Osteoblast (primary cell): ENCODE results near the gene FOXB2. TPM values are rescaled to one million over a fixed set of nuclear protein-coding genes. Genes with fewer than 3 reads are reported as not detected.

Experiments used
- DNase-seq: peaks from one replicate; pipeline ENCODE4 v3.0.0; 2011; ENCODE audit warnings: low spot score, mixed read lengths; ENCODE audit not compliant: insufficient read length; ENCODE audit errors: missing footprints
- H2AFZ ChIP-seq: 2 replicates; pipeline ENCODE4 v1.6.0; 2011; ENCODE audit warnings: mild to moderate bottlenecking, low read length
- H3K27ac ChIP-seq: 2 replicates; pipeline ENCODE4 v1.5.1; 2011; ENCODE audit warnings: mild to moderate bottlenecking, low read depth, low read length, moderate library complexity
- H3K27me3 ChIP-seq: 2 replicates; pipeline ENCODE4 v1.6.0; 2012; ENCODE audit warnings: mild to moderate bottlenecking, control low read depth, inconsistent platforms, low read length, moderate library complexity; ENCODE audit not compliant: insufficient read depth
- H3K36me3 ChIP-seq: 2 replicates; pipeline ENCODE4 v1.5.1; 2011; ENCODE audit warnings: mild to moderate bottlenecking, low read length, control low read depth, moderate library complexity; ENCODE audit not compliant: insufficient read depth
- H3K4me1 ChIP-seq: 2 replicates; pipeline ENCODE4 v1.5.1; 2011; ENCODE audit warnings: mild to moderate bottlenecking, low read length, control low read depth, moderate library complexity; ENCODE audit not compliant: insufficient read depth
- H3K4me2 ChIP-seq: 2 replicates; pipeline ENCODE4 v1.6.0; 2011; ENCODE audit warnings: mild to moderate bottlenecking, low read length; ENCODE audit not compliant: insufficient read depth
- H3K4me3 ChIP-seq: fragments of 200-600 bp; sonication (generic); 3 replicates; pipeline ENCODE4 v1.5.1; 2012; ENCODE audit warnings: mild to moderate bottlenecking, low read length, inconsistent platforms; ENCODE audit not compliant: insufficient read depth
- H3K79me2 ChIP-seq: 2 replicates; pipeline ENCODE4 v1.6.0; 2012; ENCODE audit warnings: mild to moderate bottlenecking, low read length, control low read depth, inconsistent platforms; ENCODE audit not compliant: insufficient read depth
- H3K9me3 ChIP-seq: 2 replicates; pipeline ENCODE4 v1.5.1; 2011; ENCODE audit warnings: low read depth, low read length, control low read depth
- H4K20me1 ChIP-seq: 2 replicates; pipeline ENCODE4 v1.6.0; 2012; ENCODE audit warnings: mild to moderate bottlenecking, low read length, control low read depth; ENCODE audit not compliant: insufficient read depth
- total RNA-seq: library from RNA; depleted of rRNA; stranded (reverse); fragments of >200 nt; gene quantifications from 2 replicates; pipeline ENCODE4 v1.2.3, GENCODE V29; 2012
- TF ChIP-seq, protein P1 (sequence below): IDR thresholded peaks from 2 replicates; pipeline ENCODE4 v1.5.1; 2011; ENCODE audit warnings: mild to moderate bottlenecking, low read depth, low read length, moderate library complexity; ENCODE audit errors: extremely low read depth

FOXB2 gene
- total RNA-seq, 1 donor = not detected

DNA sequence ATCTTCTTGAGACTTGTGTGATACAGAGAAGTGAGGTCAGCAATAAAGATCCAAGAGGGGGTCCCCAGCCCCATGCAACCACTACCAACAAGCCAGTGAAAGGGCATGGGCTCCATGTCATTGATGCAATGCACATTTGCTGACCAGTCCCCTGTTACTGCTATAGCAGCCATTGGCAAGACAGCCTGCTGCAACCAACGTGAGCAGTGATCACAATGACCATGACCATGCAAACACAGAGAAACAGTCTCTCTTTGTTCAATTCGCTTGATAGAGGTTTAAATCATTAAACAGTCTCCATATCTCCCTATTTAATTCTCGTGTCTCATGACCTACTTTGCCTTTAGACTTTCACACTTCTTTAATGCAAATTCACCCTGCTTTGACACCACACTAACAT is 30.0 kb upstream of the FOXB2 start:
- Histone ChIP-seq H3K27ac (no peak overlapping the region), H3K4me2 (no peak overlapping the region), H4K20me1 (no peaks in the 10 kb centered on the region), H3K79me2 (no peaks in the 10 kb centered on the region), H3K9me3 (no peaks in the 10 kb centered on the region), H3K4me1 (peaks cover 13% of the 10 kb centered on the region), H2AFZ (no peak overlapping the region), H3K36me3 (no peaks in the 10 kb centered on the region), H3K27me3 (peaks cover 9% of the 10 kb centered on the region), H3K4me3 (no peak overlapping the region)
- TF ChIP-seq, protein P1, sequence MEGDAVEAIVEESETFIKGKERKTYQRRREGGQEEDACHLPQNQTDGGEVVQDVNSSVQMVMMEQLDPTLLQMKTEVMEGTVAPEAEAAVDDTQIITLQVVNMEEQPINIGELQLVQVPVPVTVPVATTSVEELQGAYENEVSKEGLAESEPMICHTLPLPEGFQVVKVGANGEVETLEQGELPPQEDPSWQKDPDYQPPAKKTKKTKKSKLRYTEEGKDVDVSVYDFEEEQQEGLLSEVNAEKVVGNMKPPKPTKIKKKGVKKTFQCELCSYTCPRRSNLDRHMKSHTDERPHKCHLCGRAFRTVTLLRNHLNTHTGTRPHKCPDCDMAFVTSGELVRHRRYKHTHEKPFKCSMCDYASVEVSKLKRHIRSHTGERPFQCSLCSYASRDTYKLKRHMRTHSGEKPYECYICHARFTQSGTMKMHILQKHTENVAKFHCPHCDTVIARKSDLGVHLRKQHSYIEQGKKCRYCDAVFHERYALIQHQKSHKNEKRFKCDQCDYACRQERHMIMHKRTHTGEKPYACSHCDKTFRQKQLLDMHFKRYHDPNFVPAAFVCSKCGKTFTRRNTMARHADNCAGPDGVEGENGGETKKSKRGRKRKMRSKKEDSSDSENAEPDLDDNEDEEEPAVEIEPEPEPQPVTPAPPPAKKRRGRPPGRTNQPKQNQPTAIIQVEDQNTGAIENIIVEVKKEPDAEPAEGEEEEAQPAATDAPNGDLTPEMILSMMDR = no peak
- DNase-seq = no peak

DNA sequence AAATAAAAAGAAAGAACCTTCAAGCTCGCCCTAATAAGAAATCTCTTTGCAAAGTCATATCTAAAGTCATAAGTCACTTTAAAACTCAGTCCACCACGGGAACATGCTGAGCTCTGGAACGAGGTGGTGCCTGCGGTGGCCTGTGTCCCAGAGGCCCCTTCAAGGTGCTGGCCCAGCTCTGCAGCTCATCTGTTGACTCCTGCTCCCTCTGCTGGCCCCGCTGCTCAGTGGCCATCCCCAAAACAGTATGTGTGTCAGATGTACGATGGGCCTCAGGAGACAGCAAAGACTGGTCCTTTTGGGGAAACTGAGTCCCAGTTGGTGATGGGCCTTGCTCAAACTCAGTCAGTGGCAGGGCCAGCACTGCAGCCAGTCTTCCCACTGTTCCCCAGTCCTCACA is 22.8 kb upstream of the FOXB2 start:
- H3K36me3 ChIP-seq = no peaks in the 10 kb centered on the region
- H3K9me3 ChIP-seq = no peaks in the 10 kb centered on the region
- H2AFZ ChIP-seq = no peak overlapping the region
- no peaks in the 10 kb centered on the region for H4K20me1 ChIP-seq
- H3K4me2 ChIP-seq = no peak overlapping the region
- no peak overlapping the region for H3K4me3 ChIP-seq
- peak; percentile 56 for DNase-seq
- peaks cover 2% of the 10 kb centered on the region for H3K27me3 ChIP-seq
- no peaks in the 10 kb centered on the region for H3K79me2 ChIP-seq
- H3K4me1 ChIP-seq = no peaks in the 10 kb centered on the region
- no peak overlapping the region for H3K27ac ChIP-seq
- TF ChIP-seq, protein P1 = peak; percentile 72

DNA sequence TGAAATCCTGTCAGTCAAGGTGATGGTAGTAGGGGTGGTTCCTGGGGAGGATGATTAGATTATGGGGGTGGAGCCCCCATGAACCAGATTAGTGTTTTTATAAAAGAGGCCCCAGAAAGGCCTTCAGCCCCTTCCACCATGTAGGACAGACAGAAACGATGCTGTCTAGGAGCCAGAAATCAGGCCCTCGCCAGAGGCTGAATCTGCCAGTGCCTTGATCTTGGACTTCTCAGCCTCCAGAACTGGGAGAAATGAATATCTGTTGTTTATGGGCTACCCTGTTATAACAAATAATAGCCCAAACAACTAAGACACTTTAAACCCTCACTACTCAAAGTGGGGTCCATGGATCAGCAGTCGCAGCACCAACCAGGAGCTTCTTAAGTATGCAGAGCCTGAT is 20.2 kb upstream of the FOXB2 start:
- Histone ChIP-seq H3K4me2 (no peak overlapping the region), H3K4me3 (no peak overlapping the region), H3K27me3 (peaks cover 10% of the 10 kb centered on the region), H4K20me1 (no peaks in the 10 kb centered on the region), H3K36me3 (no peaks in the 10 kb centered on the region), H3K4me1 (no peaks in the 10 kb centered on the region), H3K9me3 (no peaks in the 10 kb centered on the region), H3K79me2 (no peaks in the 10 kb centered on the region), H2AFZ (no peak overlapping the region), H3K27ac (no peak overlapping the region)
- TF ChIP-seq, protein P1 = no peak
- no peak for DNase-seq

DNA sequence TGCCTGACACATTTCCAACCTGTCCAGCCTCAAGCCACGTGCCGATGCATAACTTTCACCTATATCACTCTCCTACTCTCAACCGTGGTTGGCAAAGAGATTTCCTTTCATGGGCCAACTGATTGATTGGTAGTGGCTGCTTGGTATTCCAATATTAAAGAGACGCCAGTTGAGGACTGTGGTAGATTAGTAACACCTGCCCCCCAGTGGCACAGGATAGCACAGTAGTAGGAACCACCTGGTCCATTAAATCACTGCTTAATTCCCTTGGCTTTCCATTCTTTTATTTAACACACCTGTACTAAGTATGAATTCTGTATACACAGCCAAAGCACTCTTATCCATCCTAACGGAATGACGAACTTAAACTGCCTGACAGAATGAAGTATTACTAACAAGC is 19.1 kb upstream of the FOXB2 start:
- TF ChIP-seq, protein P1 = no peak
- no peaks in the 10 kb centered on the region for H3K79me2 ChIP-seq
- no peaks in the 10 kb centered on the region for H4K20me1 ChIP-seq
- H3K27ac ChIP-seq = no peak overlapping the region
- H3K27me3 ChIP-seq = peaks cover 16% of the 10 kb centered on the region
- H3K4me2 ChIP-seq = no peak overlapping the region
- no peaks in the 10 kb centered on the region for H3K9me3 ChIP-seq
- H3K4me1 ChIP-seq = no peaks in the 10 kb centered on the region
- no peak overlapping the region for H2AFZ ChIP-seq
- peak; percentile 15 for DNase-seq
- no peaks in the 10 kb centered on the region for H3K36me3 ChIP-seq
- H3K4me3 ChIP-seq = no peak overlapping the region
